ENCODE results near the gene ZNF799. TPM values are rescaled to one million over a fixed set of nuclear protein-coding genes. Genes with fewer than 3 reads are reported as not detected.
"Not testable (repeated sequence)": the region's sequence is repeated elsewhere in the genome, so short reads cannot be mapped to it uniquely, and the experiment has no call there.

ZNF799 gene
- polyA plus RNA-seq, 3 donors, result 1.8 to 3.4 (median 3.2) TPM

DNA sequence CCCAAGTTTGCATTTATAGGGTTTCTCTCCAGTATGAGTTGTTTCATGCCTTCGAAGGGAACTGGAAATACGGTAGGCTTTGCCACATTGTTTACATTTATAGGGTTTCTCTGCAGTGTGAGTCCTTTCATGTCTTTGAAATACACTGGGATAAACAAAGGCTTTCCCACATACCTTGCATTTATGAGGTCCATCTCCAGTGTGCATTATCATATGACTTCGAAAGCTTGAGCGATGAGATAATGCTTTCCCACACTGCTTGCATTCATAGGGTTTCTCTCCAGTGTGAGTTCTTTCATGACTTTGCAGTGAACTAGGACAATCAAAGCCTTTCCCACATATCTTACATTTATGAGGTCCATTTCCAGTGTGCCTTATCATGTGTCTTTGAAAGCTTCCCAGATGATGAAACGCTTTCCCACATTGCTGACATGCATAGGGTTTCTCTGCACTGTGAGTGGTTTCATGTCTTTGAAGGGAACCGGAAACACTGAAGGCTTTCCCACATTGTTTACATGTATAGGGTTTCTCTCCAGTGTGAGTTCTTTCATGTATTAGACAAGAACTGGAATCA, 29.7 kb upstream of the ZNF799 start:
- H3K4me3 ChIP-seq (replicated peaks in 1 of 3; ENCODE audit: low read depth in 2 of 3, low read length in 3 of 3); H3K4me2 ChIP-seq (replicated peaks; ENCODE audit: extremely low read depth, low read length, poor library complexity, severe bottlenecking); H4K20me1 ChIP-seq (ENCODE audit: insufficient read depth, low read length); H2AFZ ChIP-seq (ENCODE audit: insufficient read depth, low read depth, low read length, poor library complexity, severe bottlenecking); intact Hi-C loops (cut with micrococcal nuclease); H3K27ac Mint-ChIP-seq; H3K4me3 Mint-ChIP-seq; H3K27me3 Mint-ChIP-seq (ENCODE audit: low read depth in 3 of 3); H3K79me2 ChIP-seq (ENCODE audit: insufficient read depth, low read length); H3K4me1 ChIP-seq (ENCODE audit: control insufficient read depth in 1 of 2, insufficient read depth in 2 of 2, low read length in 2 of 2); DNase-seq; H3K9ac ChIP-seq (ENCODE audit: insufficient read depth, low read length, poor library complexity, severe bottlenecking); H3K27ac ChIP-seq (ENCODE audit: low read depth in 1 of 2, low read length in 2 of 2); H3K4me1 Mint-ChIP-seq; H3K27me3 ChIP-seq (ENCODE audit: control insufficient read depth in 2 of 2, insufficient read depth in 2 of 2, low read length in 2 of 2): not testable (repeated sequence)
- peaks cover 27 to 76% of the 10 kb centered on the region in 2 donors for H3K9me3 ChIP-seq (replicated peaks in 1 of 2; ENCODE audit: control insufficient read depth in 1 of 2, insufficient read depth in 1 of 2, low read length in 2 of 2)
- peaks cover 9 to 52% of the 10 kb centered on the region in 2 donors for H3K36me3 ChIP-seq (replicated peaks in 1 of 2; ENCODE audit: control insufficient read depth in 1 of 2, insufficient read depth in 2 of 2, low read length in 2 of 2)
- H3K9me3 Mint-ChIP-seq, result peaks cover 43 to 75% (median 64%) of the 10 kb centered on the region in 7 donors
- peaks cover 28 to 51% of the 10 kb centered on the region in 2 donors for H3K36me3 Mint-ChIP-seq
- WGBS (ENCODE audit: insufficient coverage), result 100% methylated on average over 2 of the region's 6 CpGs

DNA sequence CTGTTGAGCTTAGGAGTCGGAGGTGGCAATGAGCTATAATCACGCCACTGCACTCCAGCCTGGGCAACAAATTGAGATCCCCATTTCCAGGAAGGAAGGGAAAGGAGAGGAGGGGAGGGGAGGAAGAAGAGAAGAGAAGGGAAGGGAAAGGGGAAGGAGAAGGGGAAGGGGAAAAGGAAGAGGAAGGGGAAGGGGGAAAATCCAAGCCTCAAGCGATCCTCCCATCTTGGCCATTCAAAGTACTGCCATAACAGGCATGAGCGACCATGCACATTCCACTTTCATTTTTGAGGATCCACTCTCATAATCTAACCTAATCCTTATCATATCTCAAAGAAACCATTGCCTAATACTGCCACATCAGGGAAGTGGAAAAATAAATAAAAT, 24.8 kb upstream of the ZNF799 start:
- H3K9me3 ChIP-seq (replicated peaks in 1 of 2; ENCODE audit: control insufficient read depth in 1 of 2, insufficient read depth in 1 of 2, low read length in 2 of 2), result peaks cover 62 to 88% of the 10 kb centered on the region in 2 donors
- H3K27me3 ChIP-seq (ENCODE audit: control insufficient read depth in 2 of 2, insufficient read depth in 2 of 2, low read length in 2 of 2), result no peaks in the 10 kb centered on the region
- H3K4me3 Mint-ChIP-seq, result no peak overlapping the region
- intact Hi-C loops (cut with micrococcal nuclease), result no loop called here
- H3K36me3 Mint-ChIP-seq, result peaks cover 14 to 33% of the 10 kb centered on the region in 2 donors
- TF ChIP-seq CTCF (IDR thresholded peaks at IDR 0.05), result no peak
- no peaks in the 10 kb centered on the region for H3K27me3 Mint-ChIP-seq (ENCODE audit: low read depth in 3 of 3)
- H4K20me1 ChIP-seq (ENCODE audit: insufficient read depth, low read length), result no peaks in the 10 kb centered on the region
- no peak overlapping the region for H3K4me3 ChIP-seq (replicated peaks in 1 of 3; ENCODE audit: low read depth in 2 of 3, low read length in 3 of 3)
- no peak for DNase-seq
- WGBS (ENCODE audit: insufficient coverage), result 100% methylated on average over 2 of the region's 4 CpGs
- H3K9ac ChIP-seq (ENCODE audit: insufficient read depth, low read length, poor library complexity, severe bottlenecking), result no peak overlapping the region
- no peak overlapping the region for H2AFZ ChIP-seq (ENCODE audit: insufficient read depth, low read depth, low read length, poor library complexity, severe bottlenecking)
- no peaks in the 10 kb centered on the region for H3K4me1 Mint-ChIP-seq
- no peaks in the 10 kb centered on the region for H3K79me2 ChIP-seq (ENCODE audit: insufficient read depth, low read length)
- no peak overlapping the region for H3K4me2 ChIP-seq (replicated peaks; ENCODE audit: extremely low read depth, low read length, poor library complexity, severe bottlenecking)
- H3K27ac Mint-ChIP-seq, result no peak overlapping the region
- peaks cover 50 to 90% (median 85%) of the 10 kb centered on the region in 7 donors for H3K9me3 Mint-ChIP-seq
- H3K27ac ChIP-seq (ENCODE audit: low read depth in 1 of 2, low read length in 2 of 2), result no peak overlapping the region
- H3K36me3 ChIP-seq (replicated peaks in 1 of 2; ENCODE audit: control insufficient read depth in 1 of 2, insufficient read depth in 2 of 2, low read length in 2 of 2), result peaks cover under 1 to 29% of the 10 kb centered on the region in 2 donors
- H3K4me1 ChIP-seq (ENCODE audit: control insufficient read depth in 1 of 2, insufficient read depth in 2 of 2, low read length in 2 of 2), result no peaks in the 10 kb centered on the region

Data from CD14-positive monocyte (primary cell).